Measurements from ENCODE around the gene DERA.
"Not testable (repeated sequence)": the region's sequence is repeated elsewhere in the genome, so short reads cannot be mapped to it uniquely, and the experiment has no call there.

The DERA gene

DNA sequence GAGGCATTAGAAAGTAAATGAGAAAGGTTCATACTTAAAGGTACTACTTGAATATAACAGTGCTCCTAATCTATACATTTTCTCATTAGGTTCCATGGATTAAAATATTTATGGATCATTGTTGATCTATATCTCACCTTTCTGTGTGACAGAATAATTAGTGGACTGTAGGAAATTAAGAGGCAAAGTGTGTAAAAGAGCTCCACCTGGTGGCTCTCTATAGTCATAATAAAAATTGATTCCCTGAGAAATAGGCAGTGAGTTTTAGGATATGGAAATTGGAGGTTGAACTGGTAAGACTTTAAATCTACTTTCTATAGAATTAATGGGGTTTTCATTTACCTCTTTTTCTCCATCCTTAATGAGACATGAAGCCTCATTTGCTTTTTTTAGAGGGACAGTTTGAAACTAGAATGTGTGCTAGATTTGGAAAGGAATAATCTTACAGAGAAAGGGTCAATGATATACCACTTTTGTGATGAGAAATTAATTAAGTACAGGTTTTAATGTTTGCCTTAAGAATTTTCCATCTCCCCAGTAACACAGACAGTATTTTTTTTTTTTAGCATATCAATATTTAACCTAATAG lies 11.8 kb upstream of the DERA start:
- no peak for DNase-seq (ENCODE audit: low read depth in 1 of 2, low spot score in 1 of 2)

DNA sequence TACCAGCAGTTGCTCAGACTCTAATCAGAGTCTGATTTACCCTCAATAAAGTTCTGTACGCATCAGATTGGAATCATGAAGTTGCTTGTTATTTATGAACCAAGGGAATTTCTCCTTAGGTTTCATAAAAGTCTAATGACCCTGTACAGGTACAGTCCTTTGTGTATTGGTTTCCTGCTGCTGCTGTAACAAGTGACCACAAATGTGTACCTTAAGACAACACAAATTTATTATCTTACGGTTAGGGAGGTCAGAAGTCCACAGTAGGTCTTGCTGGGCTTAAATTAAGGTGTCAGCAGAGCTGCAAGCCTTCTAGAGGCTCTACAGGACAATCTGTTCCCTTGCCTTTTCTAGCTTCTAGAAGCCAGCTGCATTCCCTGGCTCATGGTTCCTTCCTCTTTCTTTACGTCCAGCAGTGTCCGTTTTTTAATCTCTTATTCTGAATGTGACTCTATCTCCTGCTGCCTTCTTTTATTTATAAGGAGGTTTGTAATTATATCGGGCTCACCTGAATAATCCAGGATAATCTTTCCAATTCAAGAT lies 6.7 kb upstream of the DERA start:
- no peak for DNase-seq (ENCODE audit: low read depth in 1 of 2, low spot score in 1 of 2)

DNA sequence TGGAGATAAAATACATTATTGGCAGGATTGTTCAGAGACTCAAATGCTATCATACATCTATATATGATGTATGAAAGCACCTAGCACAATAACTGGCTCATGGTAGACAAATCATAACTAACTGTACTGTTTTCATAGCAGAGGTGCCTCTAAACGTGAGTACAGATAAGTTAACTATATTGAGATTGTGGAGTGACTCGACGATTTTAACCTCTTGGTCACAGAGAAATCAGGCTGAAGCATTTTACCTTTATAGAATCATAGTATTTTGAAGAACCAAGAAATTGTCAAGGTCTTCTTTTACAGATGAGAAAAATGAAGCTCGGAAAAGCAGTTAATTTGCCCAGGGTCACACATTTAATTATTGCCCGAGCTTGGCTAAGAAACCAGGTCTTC lies 666 bp upstream of the DERA start:
- DNase-seq (ENCODE audit: low read depth in 1 of 2, low spot score in 1 of 2) = no peak

DNA sequence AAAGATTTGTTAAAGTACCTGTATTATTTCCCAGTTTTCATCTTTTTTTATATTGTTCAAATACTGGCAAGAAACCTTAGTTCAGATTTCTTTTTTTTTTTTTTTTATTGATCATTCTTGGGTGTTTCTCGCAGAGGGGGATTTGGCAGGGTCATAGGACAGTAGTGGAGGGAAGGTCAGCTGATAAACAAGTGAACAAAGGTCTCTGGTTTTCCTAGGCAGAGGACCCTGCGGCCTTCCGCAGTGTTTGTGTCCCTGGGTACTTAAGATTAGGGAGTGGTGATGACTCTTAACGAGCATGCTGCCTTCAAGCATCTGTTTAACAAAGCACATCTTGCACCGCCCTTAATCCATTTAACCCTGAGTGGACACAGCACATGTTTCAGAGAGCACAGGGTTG lies 799 bp downstream of the DERA start:
- DNase-seq (ENCODE audit: low read depth in 1 of 2, low spot score in 1 of 2) = not testable (repeated sequence)

DNA sequence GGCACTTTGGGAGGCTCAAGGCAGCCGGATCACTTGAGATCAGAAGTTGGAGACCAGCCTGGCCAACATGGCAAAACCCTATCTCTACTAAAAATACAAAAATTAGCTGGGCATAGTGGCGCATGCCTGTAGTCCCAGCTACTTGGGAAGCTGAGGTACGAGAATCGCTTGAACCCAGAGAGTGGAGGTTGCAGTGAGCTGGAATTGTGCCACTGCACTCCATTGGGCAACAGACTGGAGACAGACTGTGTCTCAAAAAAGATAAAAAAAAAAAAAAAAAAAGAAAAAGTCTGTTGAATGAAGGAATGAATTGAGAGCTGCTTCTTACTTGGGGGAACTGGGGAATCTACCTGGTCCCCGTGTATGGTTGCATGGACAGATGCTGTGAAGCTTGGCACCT lies 3.0 kb downstream of the DERA start:
- not testable (repeated sequence) for DNase-seq (ENCODE audit: low read depth in 1 of 2, low spot score in 1 of 2)

DNA sequence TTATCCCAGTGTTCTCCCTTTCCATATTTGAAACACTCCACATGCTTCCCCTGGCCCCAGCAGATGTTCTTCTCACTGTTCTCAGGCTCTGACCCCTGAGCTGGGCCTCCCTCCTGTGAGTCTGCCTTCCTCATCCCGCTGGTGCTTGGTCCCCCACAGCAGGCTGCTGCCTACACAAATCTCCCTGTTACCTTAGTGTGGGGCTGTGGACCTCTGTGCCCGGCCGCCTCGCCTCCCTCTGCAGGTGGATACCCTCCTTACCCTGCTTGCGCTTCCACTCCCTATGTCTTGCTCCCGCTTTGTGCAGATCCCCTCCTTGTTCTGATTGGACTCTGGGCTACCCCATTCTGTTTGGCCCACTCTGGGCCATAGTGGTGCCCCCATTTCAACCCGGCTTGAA lies 6.9 kb downstream of the DERA start:
- no peak for DNase-seq (ENCODE audit: low read depth in 1 of 2, low spot score in 1 of 2)

DNA sequence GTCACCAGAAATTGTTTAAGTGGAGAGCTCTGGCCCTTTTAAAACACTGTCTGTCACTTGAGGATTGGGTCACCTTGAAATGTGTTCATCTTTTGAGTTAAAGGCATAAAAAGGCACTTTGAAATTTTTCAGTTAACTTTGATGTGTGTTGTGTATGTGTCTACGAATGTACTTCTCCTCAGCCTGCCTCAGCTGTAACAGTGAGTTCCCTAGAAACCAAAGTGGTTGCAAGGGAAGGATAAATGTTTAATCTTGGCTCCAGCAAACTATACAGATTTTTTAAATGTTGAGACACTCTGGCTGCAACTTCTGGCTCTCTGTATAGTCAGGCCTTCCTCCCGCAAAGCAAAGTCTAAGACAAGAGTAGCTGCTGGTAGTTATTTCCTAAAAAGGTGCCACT lies 8.3 kb downstream of the DERA start:
- no peak for DNase-seq (ENCODE audit: low read depth in 1 of 2, low spot score in 1 of 2)

DNA sequence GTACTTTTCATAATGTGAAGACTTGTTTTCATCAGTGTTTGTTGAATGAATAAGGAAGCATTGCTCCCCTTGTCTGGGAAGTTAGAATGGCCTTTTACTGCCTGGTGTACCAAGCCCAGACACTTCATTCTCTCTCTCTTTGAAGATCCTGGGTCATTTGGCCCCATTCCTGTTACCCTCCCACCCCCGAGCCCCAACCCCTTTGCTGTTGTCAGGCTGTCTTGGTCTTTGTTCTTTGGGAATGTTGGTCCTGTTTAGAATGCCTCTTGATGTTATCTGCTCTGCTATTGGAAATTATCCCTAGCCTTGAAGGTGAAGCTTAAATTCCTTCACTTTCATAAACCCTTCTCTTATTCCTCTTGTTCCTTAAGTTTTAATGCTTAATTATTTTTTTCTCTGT lies 13.8 kb downstream of the DERA start:
- no peak for DNase-seq (ENCODE audit: low read depth in 1 of 2, low spot score in 1 of 2)

DNA sequence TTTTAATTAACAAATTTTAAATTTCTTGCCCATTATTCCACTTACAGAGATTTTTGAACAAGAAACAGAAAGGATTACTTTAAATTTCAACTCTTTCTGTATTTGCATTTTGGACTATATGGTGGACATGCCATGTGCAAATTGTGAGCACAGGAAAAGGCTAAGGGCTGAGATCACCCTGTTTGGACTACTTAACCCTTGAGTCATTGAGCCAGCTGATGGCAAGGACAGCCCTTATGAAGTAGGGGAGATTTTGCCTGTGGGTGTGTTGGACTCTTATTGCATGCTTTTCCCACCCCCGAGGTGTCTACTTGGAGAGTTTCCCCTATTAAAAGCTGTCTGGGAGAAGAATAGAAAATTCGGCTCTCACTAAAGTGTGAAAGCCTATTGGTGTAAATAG lies 17.2 kb downstream of the DERA start:
- DNase-seq (ENCODE audit: low read depth in 1 of 2, low spot score in 1 of 2) = no peak

DNA sequence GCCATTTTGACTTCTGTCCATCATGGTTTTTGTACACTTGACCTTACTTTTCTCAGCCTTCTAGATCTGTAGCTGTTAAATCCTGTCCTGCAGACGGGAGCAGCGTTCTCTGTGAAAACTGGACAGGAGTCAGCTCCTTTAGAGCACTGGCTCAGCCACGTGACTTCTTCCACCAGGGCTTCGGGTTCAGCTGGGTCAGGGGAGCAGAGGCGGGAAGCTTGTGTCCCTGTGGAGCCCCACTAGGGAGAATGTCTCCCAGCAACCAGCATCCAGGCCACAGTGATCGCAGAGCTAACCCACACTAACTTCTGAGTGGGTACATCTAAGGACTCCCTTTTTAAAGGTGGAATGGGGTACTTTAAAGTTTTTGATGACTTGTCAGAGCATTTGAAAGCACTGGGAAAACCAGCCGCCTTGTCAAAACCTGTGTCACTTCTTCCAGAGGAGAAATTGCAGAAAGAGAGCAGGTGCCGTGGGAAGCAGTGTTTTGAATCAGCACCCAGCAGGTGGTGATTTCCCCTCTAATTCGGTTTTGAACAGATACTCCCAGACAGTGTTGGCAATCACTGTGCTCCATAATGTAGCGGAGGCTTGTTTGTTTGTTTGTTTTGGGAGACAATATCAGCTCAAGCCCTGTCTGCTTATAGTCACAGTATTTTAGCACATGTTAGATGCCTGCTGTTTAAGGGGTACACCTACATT lies 17.9 kb downstream of the DERA start:
- no peak for DNase-seq (ENCODE audit: low read depth in 1 of 2, low spot score in 1 of 2)

DNA sequence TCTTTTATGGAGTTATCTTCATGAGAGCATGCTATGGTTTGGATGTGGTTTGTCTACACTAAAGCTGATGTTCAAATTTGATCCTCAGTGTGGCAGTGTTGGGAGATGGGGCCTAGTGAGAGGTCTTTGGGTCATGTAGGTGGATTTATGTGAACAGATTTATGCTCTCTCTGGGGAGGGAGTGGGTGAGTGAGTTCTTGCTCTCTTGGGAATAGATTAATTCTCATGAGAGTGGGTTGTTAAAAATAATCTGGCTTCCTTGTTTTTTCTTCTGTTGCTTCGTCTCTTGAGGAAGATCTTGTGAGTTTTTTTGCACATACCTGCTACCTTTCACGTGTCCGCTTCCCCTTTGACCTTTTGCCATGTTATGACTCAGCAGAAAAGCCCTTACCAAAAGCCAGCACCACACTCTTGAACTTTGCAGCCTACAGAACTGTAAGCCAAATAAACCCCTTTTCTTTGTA lies 20.5 kb downstream of the DERA start:
- no peak for DNase-seq (ENCODE audit: low read depth in 1 of 2, low spot score in 1 of 2)

DNA sequence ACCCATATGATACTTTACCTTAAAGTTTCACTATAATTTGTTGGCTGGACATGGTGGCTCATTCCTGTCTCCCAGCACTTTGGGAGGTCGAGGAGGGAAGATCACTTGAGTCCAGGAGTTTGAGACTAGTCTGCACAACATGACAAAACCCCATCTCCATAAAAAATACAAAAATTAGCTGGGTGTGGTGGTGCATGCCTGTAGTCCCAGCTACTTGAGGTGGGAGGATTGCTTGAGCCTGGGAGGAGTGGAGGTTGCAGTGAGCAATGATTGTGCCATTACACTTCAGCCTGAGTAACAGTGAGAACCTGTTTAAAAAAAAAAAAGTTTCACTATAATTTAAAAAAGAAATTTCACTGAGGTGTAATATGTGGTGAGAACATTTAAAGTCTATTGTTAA lies 21.2 kb downstream of the DERA start:
- no peak for DNase-seq (ENCODE audit: low read depth in 1 of 2, low spot score in 1 of 2)

DNA sequence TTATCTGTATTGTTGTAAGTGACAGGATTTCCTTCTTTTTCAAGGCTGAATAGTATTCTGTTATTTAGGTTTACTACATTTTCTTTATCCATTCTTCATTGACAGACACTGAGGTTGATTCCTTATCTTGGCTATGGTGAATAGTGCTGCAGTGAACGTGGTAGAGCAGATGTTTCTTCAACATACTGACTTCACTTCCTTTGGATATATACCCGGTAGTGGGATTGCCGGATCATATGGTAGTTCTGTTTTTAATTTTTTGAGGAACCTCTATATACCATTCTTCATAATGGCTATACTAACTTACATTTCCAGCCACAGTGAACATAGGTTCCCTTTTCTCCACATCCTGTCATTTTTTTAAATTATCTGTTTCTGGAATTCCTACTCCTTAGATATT lies 21.8 kb downstream of the DERA start:
- no peak for DNase-seq (ENCODE audit: low read depth in 1 of 2, low spot score in 1 of 2)

DNA sequence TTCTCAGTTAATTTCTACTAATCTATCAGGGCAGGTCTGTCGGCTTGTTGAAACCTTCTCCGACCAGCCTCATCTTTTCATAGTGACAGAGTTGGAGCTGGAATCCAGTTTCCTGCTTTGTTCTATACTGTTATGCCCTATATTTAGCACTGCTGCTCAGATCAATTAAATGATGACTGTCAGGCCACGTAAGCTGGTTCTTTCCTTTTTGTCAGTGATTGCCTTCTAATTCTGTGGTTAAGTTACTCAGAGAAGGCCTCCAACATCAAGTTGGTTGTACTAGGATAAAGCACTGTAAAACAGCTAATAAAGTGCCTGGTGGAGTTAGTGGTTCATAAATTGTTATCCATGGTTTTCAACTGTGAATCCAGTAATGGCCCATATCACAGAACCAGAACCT lies 22.6 kb downstream of the DERA start:
- DNase-seq (ENCODE audit: low read depth in 1 of 2, low spot score in 1 of 2) = no peak

DNA sequence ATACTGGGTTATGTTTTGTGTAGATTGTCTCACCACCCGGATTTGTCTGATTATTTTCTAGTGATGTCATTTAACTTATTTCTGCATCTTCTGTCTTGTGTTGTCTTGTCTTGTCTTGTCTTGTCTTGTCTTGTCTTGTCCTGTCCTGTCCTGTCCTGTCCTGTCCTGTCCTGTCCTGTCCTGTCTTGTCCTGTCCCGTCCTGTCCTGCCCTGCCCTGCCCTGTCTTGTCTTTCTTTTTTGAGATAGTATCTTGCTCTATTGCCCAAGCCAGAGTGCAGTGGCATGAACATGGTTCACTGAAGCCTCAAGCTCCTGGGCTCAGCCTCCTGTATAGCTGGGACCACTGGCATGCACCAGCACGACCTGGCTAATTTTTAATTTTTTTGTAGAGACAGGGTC lies 25.6 kb downstream of the DERA start:
- DNase-seq (ENCODE audit: low read depth in 1 of 2, low spot score in 1 of 2) = no peak

DNA sequence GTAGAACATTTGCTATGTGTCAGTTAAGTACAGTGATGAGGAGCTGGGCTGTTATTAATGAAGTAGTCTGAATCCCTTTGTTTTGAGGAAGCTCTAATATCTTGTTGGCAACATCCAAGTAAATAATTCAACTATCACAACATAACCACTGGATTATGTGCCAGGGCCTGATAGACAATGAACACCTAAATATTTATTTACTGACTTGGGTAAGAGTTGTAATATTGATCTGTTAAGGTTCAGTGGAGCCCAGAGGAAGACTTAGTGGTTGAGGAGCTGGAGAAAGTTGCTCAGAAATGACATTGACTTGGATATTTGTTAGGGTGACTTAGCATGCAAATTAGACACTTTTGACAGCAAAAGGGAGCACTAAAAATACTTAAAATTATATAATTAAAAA lies 26.8 kb downstream of the DERA start:
- DNase-seq (ENCODE audit: low read depth in 1 of 2, low spot score in 1 of 2) = no peak

DNA sequence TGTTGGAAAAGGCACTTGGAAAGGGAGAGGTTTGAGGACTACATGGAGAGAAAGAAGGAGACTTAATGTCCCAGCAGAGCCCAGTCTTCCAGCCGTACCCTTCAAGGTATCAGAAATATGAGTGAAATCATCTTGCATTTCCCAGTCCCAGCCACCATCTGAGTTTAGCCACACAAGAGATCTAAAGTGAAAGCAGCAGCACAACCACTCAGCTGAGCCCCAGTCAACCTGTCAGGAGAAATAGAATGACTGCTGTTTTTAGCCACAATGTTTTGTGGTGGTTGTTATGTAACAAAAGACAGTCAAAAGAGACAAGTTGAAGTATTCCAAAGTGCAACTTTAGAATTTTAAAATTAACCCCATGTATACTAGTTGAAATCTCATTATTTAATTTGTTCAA lies 28.0 kb downstream of the DERA start:
- DNase-seq (ENCODE audit: low read depth in 1 of 2, low spot score in 1 of 2) = no peak

DNA sequence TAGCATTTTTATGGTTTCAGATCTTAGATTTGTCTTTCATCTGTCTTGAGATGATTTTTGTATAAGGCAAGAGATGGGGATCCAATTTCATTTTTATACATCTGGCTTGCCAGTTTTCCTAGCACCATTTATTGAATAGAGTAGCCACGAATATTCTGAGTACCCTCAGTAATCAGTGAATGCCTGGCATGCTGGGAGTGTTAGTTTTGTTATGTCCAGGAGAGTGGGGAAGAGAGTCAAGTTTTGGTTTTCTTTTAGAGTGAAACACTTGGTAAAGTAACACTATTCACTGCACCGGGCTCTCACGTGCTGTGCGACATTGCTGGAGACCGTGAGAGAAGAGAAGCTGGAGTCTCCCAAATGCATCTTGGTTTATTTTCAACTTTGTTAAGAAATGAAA lies 31.3 kb downstream of the DERA start:
- no peak for DNase-seq (ENCODE audit: low read depth in 1 of 2, low spot score in 1 of 2)

DNA sequence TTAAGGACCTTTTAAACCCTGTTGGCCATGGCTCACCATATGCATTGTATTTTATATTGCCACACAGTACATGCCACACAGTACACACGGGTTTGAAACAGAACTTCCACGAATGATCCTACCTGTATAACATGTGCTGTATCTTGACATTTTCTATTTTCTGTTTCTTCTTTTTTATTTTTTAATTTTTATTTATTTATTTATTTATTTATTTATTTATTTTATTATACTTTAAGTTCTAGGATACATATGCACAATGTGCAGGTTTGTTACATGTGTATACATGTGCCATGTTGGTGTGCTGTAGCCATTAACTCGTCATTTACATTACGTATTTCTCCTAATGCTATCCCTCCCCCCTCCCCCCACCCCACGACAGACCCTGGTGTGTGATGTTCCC lies 32.4 kb downstream of the DERA start:
- not testable (repeated sequence) for DNase-seq (ENCODE audit: low read depth in 1 of 2, low spot score in 1 of 2)

DNA sequence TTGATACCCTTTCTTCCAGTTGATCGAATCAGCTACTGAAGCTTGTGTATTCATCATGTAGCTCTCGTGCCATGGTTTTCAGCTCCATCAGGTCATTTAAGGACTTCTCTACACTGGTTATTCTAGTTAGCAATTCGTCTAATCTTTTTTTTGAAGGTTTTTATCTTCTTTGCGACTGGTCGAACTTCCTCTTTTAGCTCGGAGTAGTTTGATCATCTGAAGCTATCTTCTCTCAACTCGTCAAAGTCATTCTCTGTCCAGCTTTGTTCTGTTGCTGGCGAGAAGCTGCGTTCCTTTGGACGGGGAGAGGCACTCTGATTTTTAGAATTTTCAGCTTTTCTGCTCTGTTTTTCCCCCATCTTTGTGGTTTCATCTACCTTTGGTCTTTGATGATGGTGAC lies 37.3 kb downstream of the DERA start:
- DNase-seq (ENCODE audit: low read depth in 1 of 2, low spot score in 1 of 2) = not testable (repeated sequence)

DNA sequence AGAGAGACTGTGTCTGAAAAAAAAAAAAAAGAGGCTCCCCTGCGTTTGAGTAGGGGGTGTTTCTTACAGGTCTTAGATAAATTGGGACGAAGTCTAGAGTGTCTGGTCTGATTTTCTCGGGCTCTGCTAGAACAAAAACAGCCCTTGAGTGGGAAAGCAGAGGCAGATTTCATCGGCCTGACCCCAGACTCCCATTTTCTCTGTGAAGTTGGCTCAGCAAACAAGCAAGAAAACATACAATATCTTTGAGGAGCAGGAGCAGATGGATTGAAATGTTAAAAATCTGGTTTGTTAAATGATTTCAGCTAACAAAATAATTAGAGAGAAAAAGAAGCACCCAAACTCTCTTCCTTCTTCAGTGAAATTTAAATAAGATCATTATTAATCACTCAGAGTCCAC lies 44.1 kb downstream of the DERA start:
- no peak for DNase-seq (ENCODE audit: low read depth in 1 of 2, low spot score in 1 of 2)

DNA sequence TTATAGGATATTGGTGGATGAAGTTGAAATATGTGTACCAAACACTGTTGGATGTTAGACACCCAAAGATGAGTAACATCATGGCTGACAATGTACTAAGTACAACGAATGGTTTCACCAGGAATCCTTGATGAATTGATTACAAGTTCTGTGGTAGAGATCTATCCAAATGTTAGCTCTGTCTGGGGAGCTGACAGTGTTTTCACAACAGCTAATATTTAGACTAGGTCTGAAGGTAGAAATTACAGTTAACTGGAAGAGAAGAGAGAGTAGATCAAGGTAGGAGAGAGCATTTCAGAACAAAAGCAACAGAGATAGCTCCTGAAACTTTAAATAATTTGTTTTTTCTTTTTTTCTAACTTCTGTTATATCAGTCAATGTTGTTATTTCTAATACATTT lies 44.9 kb downstream of the DERA start:
- no peak for DNase-seq (ENCODE audit: low read depth in 1 of 2, low spot score in 1 of 2)
